GM23338 (cell line): Measurements from ENCODE around the gene MAGI1. TPM values are rescaled to one million over a fixed set of nuclear protein-coding genes. Genes with fewer than 3 reads are reported as not detected.

ENCODE experiments used
- ATAC-seq: fragments of 200-7000 bp; cut with Tn5 transposase; 3 replicates; pipeline ENCODE4 v1.9.1; 2020
- DNase-seq: peaks from one replicate; pipeline ENCODE4 v3.0.0-alpha.2; 2015; ENCODE audit warnings: low spot score
- H2AFZ ChIP-seq: fragments of 200-600 bp; sonication (generic); 2 replicates; pipeline ENCODE4 v1.8.0; 2016; ENCODE audit warnings: antibody characterized with exemption, mild to moderate bottlenecking, moderate library complexity
- H3F3A ChIP-seq: fragments of 200-600 bp; sonication (generic); replicated peaks from 2 replicates; pipeline ENCODE4 v1.8.0; 2017; ENCODE audit warnings: antibody characterized with exemption, mixed run types, low read depth
- H3K27ac ChIP-seq: fragments of 200-600 bp; sonication (generic); 2 replicates; pipeline ENCODE4 v1.6.1; 2016; ENCODE audit warnings: low read depth
- H3K27me3 ChIP-seq: fragments of 200-600 bp; sonication (generic); 2 replicates; pipeline ENCODE4 v1.8.0; 2016; ENCODE audit warnings: mild to moderate bottlenecking, mixed run types, moderate library complexity; ENCODE audit not compliant: insufficient read depth
- H3K36me3 ChIP-seq: fragments of 200-600 bp; sonication (generic); 2 replicates; pipeline ENCODE4 v1.8.0; 2016; ENCODE audit warnings: mild to moderate bottlenecking; ENCODE audit not compliant: insufficient read depth
- H3K4me1 ChIP-seq: fragments of 200-600 bp; sonication (generic); 2 replicates; pipeline ENCODE4 v1.8.0; 2016; ENCODE audit warnings: mild to moderate bottlenecking, moderate library complexity; ENCODE audit not compliant: insufficient read depth
- H3K4me2 ChIP-seq: fragments of 200-600 bp; sonication (generic); 2 replicates; pipeline ENCODE4 v1.7.1; 2017; ENCODE audit warnings: mixed run types
- H3K4me3 ChIP-seq: fragments of 200-600 bp; sonication (generic); 2 replicates; pipeline ENCODE4 v1.6.1; 2016; ENCODE audit warnings: mixed run types
- H3K79me2 ChIP-seq: fragments of 200-600 bp; sonication (generic); replicated peaks from 2 replicates; pipeline ENCODE4 v1.8.0; 2017; ENCODE audit warnings: mild to moderate bottlenecking; ENCODE audit not compliant: insufficient read depth
- H3K9me2 ChIP-seq: fragments of 200-600 bp; sonication (generic); 2 replicates; pipeline ENCODE4 v1.8.0; 2017; ENCODE audit not compliant: insufficient read depth
- H4K20me1 ChIP-seq: fragments of 200-600 bp; sonication (generic); replicated peaks from 2 replicates; pipeline ENCODE4 v1.8.0; 2017; ENCODE audit warnings: mild to moderate bottlenecking; ENCODE audit not compliant: insufficient read depth
- H3K27ac Mint-ChIP-seq: 2 replicates; pipeline ENCODE4 v1.8.0; 2020; ENCODE audit warnings: inconsistent platforms, mild to moderate bottlenecking, moderate library complexity, mixed read lengths
- H3K27me3 Mint-ChIP-seq: 3 replicates; pipeline ENCODE4 v1.8.0; 2022; ENCODE audit warnings: low read depth, mild to moderate bottlenecking, moderate library complexity, mixed read lengths, inconsistent platforms; ENCODE audit not compliant: insufficient read depth, poor library complexity
- H3K36me3 Mint-ChIP-seq: 3 replicates; pipeline ENCODE4 v1.8.0; 2021; ENCODE audit warnings: low read depth, mild to moderate bottlenecking, inconsistent platforms, moderate library complexity, mixed read lengths
- H3K4me1 Mint-ChIP-seq: 3 replicates; pipeline ENCODE4 v1.8.0; 2020; ENCODE audit warnings: mild to moderate bottlenecking, inconsistent platforms, mixed read lengths
- H3K4me3 Mint-ChIP-seq: 3 replicates; pipeline ENCODE4 v1.8.0; 2021; ENCODE audit warnings: moderate library complexity, mild to moderate bottlenecking, inconsistent platforms, mixed read lengths
- H3K9me3 Mint-ChIP-seq: 3 replicates; pipeline ENCODE4 v1.8.0; 2020; ENCODE audit warnings: moderate library complexity, mild to moderate bottlenecking, inconsistent platforms, mixed read lengths
- CREB1 ChIP-seq: fragments of 250-450 bp; sonication (Bioruptor Pico); IDR thresholded peaks from 2 replicates; pipeline ENCODE4 v1.5.0; 2020; ENCODE audit warnings: low read depth, mild to moderate bottlenecking, moderate library complexity
- CTCF ChIP-seq, 2 experiments: fragments of 200-600 bp in 1 of 2; sonication (generic) in 1 of 2; conservative IDR thresholded peaks; 2 replicates each; pipeline versions ENCODE4 v1.5.1 to v1.6.1; 2016 to 2017; ENCODE audit warnings: antibody characterized with exemption in 2 of 2, low read depth in 2 of 2, mild to moderate bottlenecking in 2 of 2, moderate library complexity in 1 of 2
- ETS1 ChIP-seq: IDR thresholded peaks from 2 replicates; pipeline ENCODE4 v1.6.1; 2016; ENCODE audit warnings: antibody characterized with exemption
- EZH2 ChIP-seq: fragments of 200-600 bp; sonication (generic); IDR thresholded peaks from one replicate; pipeline ENCODE4 v1.8.0; 2017; ENCODE audit warnings: antibody characterized with exemption, mild to moderate bottlenecking, low read depth; ENCODE audit not compliant: unreplicated experiment
- JUNB ChIP-seq: IDR thresholded peaks from one replicate; pipeline ENCODE4 v1.6.1; 2016; ENCODE audit warnings: antibody characterized with exemption; ENCODE audit not compliant: unreplicated experiment
- NANOG ChIP-seq: IDR thresholded peaks from 2 replicates; pipeline ENCODE4 v1.6.1; 2016; ENCODE audit warnings: antibody characterized with exemption, borderline replicate concordance
- POLR2AphosphoS5 ChIP-seq: IDR thresholded peaks from 2 replicates; pipeline ENCODE4 v1.6.1; 2016; ENCODE audit warnings: antibody characterized with exemption, low read depth
- REST ChIP-seq: IDR thresholded peaks from one replicate; pipeline ENCODE4 v1.6.1; 2018; ENCODE audit warnings: antibody characterized with exemption; ENCODE audit not compliant: unreplicated experiment
- STAT1 ChIP-seq: IDR thresholded peaks from one replicate; pipeline ENCODE4 v1.6.1; 2016; ENCODE audit warnings: antibody characterized with exemption; ENCODE audit not compliant: unreplicated experiment
- ZNF114 ChIP-seq: fragments of 250-450 bp; sonication (Bioruptor Pico); IDR thresholded peaks from 2 replicates; pipeline ENCODE4 v1.5.0; 2020; ENCODE audit warnings: mild to moderate bottlenecking, moderate library complexity
- ZNF331 ChIP-seq: fragments of 250-450 bp; sonication (Bioruptor Pico); IDR thresholded peaks from 2 replicates; pipeline ENCODE4 v1.5.0; 2020; ENCODE audit warnings: low read depth, mild to moderate bottlenecking, moderate library complexity
- polyA plus RNA-seq: library from polyadenylated mRNA; unstranded; fragments of >200 nt; fragmentation: Nextera tagmentation; extraction: Ambion mirVana; gene quantifications from 2 replicates; pipeline ENCODE4 v1.2.1, GENCODE V29; 2016
- total RNA-seq: library from RNA; depleted of rRNA; stranded (reverse); fragments of >200 nt; shearing (Covaris generic); gene quantifications from 2 replicates; pipeline ENCODE4 v1.2.3, GENCODE V29; 2014

MAGI1 gene
- total and polyA plus RNA-seq, 2 experiments from 2014 or later = 27.4 to 71.2 TPM

DNA sequence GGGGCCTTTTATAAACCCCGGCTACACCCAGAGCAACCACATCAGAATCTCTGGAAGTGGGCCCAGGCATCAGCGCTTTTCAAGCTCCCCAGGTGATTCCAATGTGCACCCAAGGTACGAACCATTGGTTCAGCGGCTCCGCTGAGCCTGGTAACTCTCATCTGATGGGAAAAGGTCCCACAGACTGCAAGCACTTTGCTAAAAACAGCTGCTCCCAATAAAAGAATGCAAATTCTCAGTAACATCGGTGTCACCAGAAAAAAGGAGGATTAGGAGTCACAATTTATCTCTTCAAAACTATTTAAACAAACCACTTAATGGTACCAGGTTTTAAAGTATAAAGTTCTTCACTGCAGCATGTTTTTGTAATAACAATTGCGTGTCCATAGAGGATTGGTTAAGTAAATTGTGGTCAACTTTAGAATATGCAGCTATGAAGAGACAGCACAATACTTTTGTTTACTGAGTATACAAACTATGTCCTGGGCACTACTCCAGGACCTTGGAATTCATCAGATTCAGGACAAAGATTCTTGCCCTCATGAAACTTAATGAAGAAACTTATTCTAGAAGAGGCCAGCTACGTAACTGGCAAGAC is 690.2 kb downstream of the MAGI1 start (continued):
- TF ChIP-seq REST (no peak), ZNF331 (CRISPR knock-in tag) (no peak), CTCF (conservative IDR thresholded peaks at IDR 0.05; ENCODE audit: low read depth in 2 of 2) (no peak), POLR2AphosphoS5 (no peak), NANOG (no peak), JUNB (no peak), ZNF114 (CRISPR knock-in tag) (no peak), EZH2 (no peak), CREB1 (CRISPR knock-in tag) (no peak)

GRCh38 chr3:65347166-65347565 is 691.6 kb downstream of the MAGI1 start:
- Mint-ChIP-seq H3K4me3 (no peak overlapping the region), H3K4me1 (peaks cover 55% of the 10 kb centered on the region), H3K27ac (no peak overlapping the region), H3K9me3 (no peaks in the 10 kb centered on the region), H3K36me3 (no peaks in the 10 kb centered on the region), H3K27me3 (peaks cover 11% of the 10 kb centered on the region)
- no peak overlapping the region for H3K27ac ChIP-seq
- TF ChIP-seq NANOG (no peak), CTCF (conservative IDR thresholded peaks at IDR 0.05; ENCODE audit: low read depth in 2 of 2) (no peak), POLR2AphosphoS5 (no peak), REST (no peak), ZNF114 (CRISPR knock-in tag) (no peak), ETS1 (no peak), STAT1 (no peak)
- H2AFZ ChIP-seq = no peak overlapping the region
- DNase-seq (no peak), ATAC-seq (no peak)
- H3K27me3 ChIP-seq = no peaks in the 10 kb centered on the region
- no peaks in the 10 kb centered on the region for H3F3A ChIP-seq
- H3K4me3 ChIP-seq = no peak overlapping the region
- no peaks in the 10 kb centered on the region for H3K79me2 ChIP-seq
- H3K4me2 ChIP-seq = no peak overlapping the region
- no peaks in the 10 kb centered on the region for H3K36me3 ChIP-seq
- peaks cover 35% of the 10 kb centered on the region for H3K4me1 ChIP-seq
- no peaks in the 10 kb centered on the region for H4K20me1 ChIP-seq
- H3K9me2 ChIP-seq = no peaks in the 10 kb centered on the region; the same call in 1 of the 2 replicates
